HUES64 (cell line): Measurements from ENCODE around the gene ALOXE3.
"Not testable (repeated sequence)": the region's sequence is repeated elsewhere in the genome, so short reads cannot be mapped to it uniquely, and the experiment has no call there.

Source experiments
- H3K27ac ChIP-seq: 2 replicates; pipeline ENCODE4 v1.7.0; 2013; ENCODE audit warnings: low read depth, low read length, inconsistent platforms
- H3K27me3 ChIP-seq: 2 replicates; pipeline ENCODE4 v1.6.1; 2013; ENCODE audit warnings: mild to moderate bottlenecking, low read length; ENCODE audit not compliant: insufficient read depth
- H3K36me3 ChIP-seq: 2 replicates; pipeline ENCODE4 v1.6.1; 2013; ENCODE audit warnings: mild to moderate bottlenecking, low read length; ENCODE audit not compliant: insufficient read depth
- H3K4me1 ChIP-seq: 2 replicates; pipeline ENCODE4 v1.6.1; 2013; ENCODE audit warnings: mild to moderate bottlenecking, low read length, moderate library complexity; ENCODE audit not compliant: insufficient read depth
- H3K4me3 ChIP-seq: 2 replicates; pipeline ENCODE4 v1.5.1; 2013; ENCODE audit warnings: mild to moderate bottlenecking, low read length, moderate library complexity
- H3K9ac ChIP-seq: 2 replicates; pipeline ENCODE4 v1.6.1; 2013; ENCODE audit warnings: mild to moderate bottlenecking, low read depth, low read length
- H3K9me3 ChIP-seq: 2 replicates; pipeline ENCODE4 v1.6.1; 2013; ENCODE audit warnings: low read depth, low read length; ENCODE audit not compliant: insufficient read depth
- WGBS: fragments of 150-250, 120-280 bp; methylation state at CpG from one replicate; pipeline ENCODE4 v1.1.7; 2013; ENCODE audit warnings: missing lambda C conversion rate; 5-methylcytosine and 5-hydroxymethylcytosine counted together

Gene ALOXE3

GRCh38 chr17:8062435-8062806 is 55.9 kb downstream of the ALOXE3 start:
- no peaks in the 10 kb centered on the region for H3K9me3 ChIP-seq
- H3K4me3 ChIP-seq: peak overlapping the region; percentile 58
- no peak overlapping the region for H3K9ac ChIP-seq
- H3K4me1 ChIP-seq: peaks cover 35% of the 10 kb centered on the region
- 10% methylated on average over 8 of the region's 8 CpGs for WGBS
- peaks cover 77% of the 10 kb centered on the region for H3K27me3 ChIP-seq
- H3K27ac ChIP-seq: no peak overlapping the region
- no peaks in the 10 kb centered on the region for H3K36me3 ChIP-seq

- not testable (repeated sequence) for H3K9ac ChIP-seq, H3K9me3 ChIP-seq, H3K36me3 ChIP-seq, H3K27ac ChIP-seq
- 8% methylated on average over 8 of the region's 8 CpGs for WGBS
- Histone ChIP-seq H3K4me1 (peaks cover 35% of the 10 kb centered on the region), H3K4me3 (peak overlapping the region; percentile 58; the same call in 1 of the 2 replicates), H3K27me3 (peaks cover 80% of the 10 kb centered on the region)
Measured at GRCh38 chr17:8061851-8062250, 56.5 kb downstream of the ALOXE3 start.

DNA sequence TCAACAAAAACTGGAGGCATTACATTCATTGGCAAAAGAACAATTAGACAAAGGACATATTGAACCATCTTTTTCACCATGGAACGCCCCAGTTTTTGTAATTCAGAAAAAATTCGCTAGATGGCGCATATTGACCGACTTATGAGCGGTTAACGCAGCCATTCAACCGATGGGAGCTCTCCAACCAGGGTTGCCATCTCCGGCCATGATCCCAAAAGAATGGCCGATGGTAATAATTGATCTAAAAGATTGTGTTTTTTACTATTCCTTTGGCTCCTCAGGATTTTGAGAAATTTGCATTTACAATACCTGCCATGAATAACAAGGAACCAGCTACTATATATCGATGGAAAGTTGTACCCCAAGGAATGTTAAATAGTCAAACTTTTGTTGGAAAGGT is 58.0 kb downstream of the ALOXE3 start:
- no peak overlapping the region for H3K9ac ChIP-seq
- peaks cover 72% of the 10 kb centered on the region for H3K27me3 ChIP-seq
- H3K27ac ChIP-seq: no peak overlapping the region
- no peaks in the 10 kb centered on the region for H3K9me3 ChIP-seq
- WGBS: 16% methylated on average over 10 of the region's 10 CpGs
- no peak overlapping the region for H3K4me3 ChIP-seq
- peaks cover 35% of the 10 kb centered on the region for H3K4me1 ChIP-seq
- no peaks in the 10 kb centered on the region for H3K36me3 ChIP-seq

- H3K4me1 ChIP-seq: peaks cover 31% of the 10 kb centered on the region
- peaks cover 62% of the 10 kb centered on the region for H3K27me3 ChIP-seq
- WGBS: 75% methylated on average over 7 of the region's 7 CpGs
- no peak overlapping the region for H3K9ac ChIP-seq
- no peaks in the 10 kb centered on the region for H3K36me3 ChIP-seq
- H3K27ac ChIP-seq: no peak overlapping the region
- no peaks in the 10 kb centered on the region for H3K9me3 ChIP-seq
- no peak overlapping the region for H3K4me3 ChIP-seq
Measured at GRCh38 chr17:8059131-8059530, 59.2 kb downstream of the ALOXE3 start.

- peaks cover 54% of the 10 kb centered on the region for H3K27me3 ChIP-seq
- H3K4me1 ChIP-seq: peaks cover 21% of the 10 kb centered on the region
- H3K27ac ChIP-seq: no peak overlapping the region
- no peaks in the 10 kb centered on the region for H3K36me3 ChIP-seq
- H3K9ac ChIP-seq: no peak overlapping the region
- peak overlapping the region; percentile 6; the same call in 1 of the 2 replicates for H3K4me3 ChIP-seq
- H3K9me3 ChIP-seq: no peaks in the 10 kb centered on the region
- WGBS: 19% methylated on average over 14 of the region's 14 CpGs
Measured at GRCh38 chr17:8057691-8058114, 60.6 kb downstream of the ALOXE3 start.

DNA sequence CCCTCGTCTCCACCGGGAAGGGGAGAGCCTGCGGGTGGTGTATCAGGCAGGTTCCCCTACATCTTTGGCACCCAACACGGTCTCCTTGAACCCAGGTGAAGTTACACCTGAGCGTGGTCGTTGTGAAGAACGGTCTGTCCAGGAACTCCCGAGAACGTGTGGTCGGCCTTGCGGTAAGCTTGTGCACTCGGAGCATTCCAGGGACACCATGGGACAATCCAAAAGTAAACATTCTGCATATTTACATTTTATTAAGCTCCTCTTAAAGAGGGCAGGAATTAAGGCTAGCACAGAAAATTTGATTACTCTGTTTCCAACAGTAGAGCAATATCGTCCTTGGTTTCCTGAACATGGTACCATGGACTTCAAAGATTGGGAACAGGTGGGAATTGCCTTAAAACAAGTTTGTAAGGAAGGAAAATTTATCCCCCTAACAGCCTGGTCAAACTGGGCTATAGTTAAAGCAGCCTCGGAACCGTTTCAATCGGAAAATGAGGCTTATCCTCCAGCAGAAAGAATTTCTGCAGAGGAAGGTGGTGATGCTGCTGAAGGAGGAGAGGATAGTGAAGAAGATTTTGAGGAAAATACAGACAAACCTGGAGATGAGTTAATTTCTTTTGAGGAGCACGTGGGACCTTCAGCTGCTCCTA is 61.2 kb downstream of the ALOXE3 start:
- Histone ChIP-seq H3K27ac (no peak overlapping the region), H3K9me3 (no peaks in the 10 kb centered on the region), H3K4me1 (peaks cover 15% of the 10 kb centered on the region), H3K4me3 (no peak overlapping the region), H3K36me3 (no peaks in the 10 kb centered on the region), H3K9ac (no peak overlapping the region), H3K27me3 (peaks cover 53% of the 10 kb centered on the region)
- 86% methylated on average over 17 of the region's 17 CpGs for WGBS

DNA sequence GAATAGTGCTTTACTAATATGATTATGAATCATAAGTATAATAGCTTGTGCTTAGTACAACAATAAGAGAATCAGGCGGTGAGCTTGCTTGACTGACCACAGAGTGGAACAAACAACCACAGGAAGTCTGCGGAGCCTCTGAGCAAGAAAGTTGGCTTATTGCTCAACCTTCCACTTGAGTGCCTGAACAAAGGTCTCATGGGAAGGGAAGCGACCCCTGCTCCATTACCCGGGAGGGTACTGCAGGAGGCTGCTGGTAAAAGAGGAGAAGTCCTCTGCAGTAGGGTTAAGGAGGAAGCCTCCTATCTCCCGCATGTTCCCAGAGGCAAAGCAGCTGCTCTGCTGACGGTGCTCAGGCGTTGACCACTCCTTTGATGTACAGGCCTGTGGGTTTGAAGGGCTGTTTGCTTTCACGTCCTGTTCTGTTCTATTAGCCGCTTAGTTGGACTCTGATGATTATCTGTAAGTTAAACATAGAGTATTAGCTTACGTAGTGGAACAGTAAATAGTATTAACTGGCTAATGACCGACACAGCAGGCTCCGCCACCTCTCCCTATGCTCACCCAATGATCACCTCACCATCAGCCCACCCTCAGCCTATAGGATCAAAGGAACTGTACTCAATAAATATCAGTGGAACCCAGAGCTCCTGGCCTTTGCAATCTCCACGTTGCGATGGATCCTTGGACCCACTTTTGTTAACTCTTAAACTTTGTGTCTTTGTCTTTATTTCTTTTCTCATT is 61.9 kb downstream of the ALOXE3 start:
- H3K9ac ChIP-seq: no peak overlapping the region
- peaks cover 49% of the 10 kb centered on the region for H3K27me3 ChIP-seq
- H3K36me3 ChIP-seq: no peaks in the 10 kb centered on the region
- no peak overlapping the region for H3K27ac ChIP-seq
- 83% methylated on average over 14 of the region's 14 CpGs for WGBS
- H3K4me1 ChIP-seq: peaks cover 11% of the 10 kb centered on the region
- H3K4me3 ChIP-seq: no peak overlapping the region
- H3K9me3 ChIP-seq: no peaks in the 10 kb centered on the region

GRCh38 chr17:8055851-8056231 is 62.5 kb downstream of the ALOXE3 start:
- no peak overlapping the region for H3K27ac ChIP-seq
- H3K27me3 ChIP-seq: peaks cover 43% of the 10 kb centered on the region
- no peak overlapping the region for H3K4me3 ChIP-seq
- no peak overlapping the region for H3K9ac ChIP-seq
- no peaks in the 10 kb centered on the region for H3K36me3 ChIP-seq
- WGBS: 98% methylated on average over 3 of the region's 3 CpGs
- H3K9me3 ChIP-seq: no peaks in the 10 kb centered on the region
- H3K4me1 ChIP-seq: peaks cover 5% of the 10 kb centered on the region; the same call in 1 of the 2 replicates

- H3K27me3 ChIP-seq: peaks cover 22% of the 10 kb centered on the region
- no peaks in the 10 kb centered on the region for H3K9me3 ChIP-seq
- 93% methylated on average over 7 of the region's 7 CpGs for WGBS
- no peaks in the 10 kb centered on the region for H3K36me3 ChIP-seq
- H3K4me1 ChIP-seq: no peaks in the 10 kb centered on the region; the same call in 1 of the 2 replicates
- H3K4me3 ChIP-seq: no peak overlapping the region
- no peak overlapping the region for H3K27ac ChIP-seq
- no peak overlapping the region for H3K9ac ChIP-seq
Measured at GRCh38 chr17:8053600-8053999, 64.7 kb downstream of the ALOXE3 start.

DNA sequence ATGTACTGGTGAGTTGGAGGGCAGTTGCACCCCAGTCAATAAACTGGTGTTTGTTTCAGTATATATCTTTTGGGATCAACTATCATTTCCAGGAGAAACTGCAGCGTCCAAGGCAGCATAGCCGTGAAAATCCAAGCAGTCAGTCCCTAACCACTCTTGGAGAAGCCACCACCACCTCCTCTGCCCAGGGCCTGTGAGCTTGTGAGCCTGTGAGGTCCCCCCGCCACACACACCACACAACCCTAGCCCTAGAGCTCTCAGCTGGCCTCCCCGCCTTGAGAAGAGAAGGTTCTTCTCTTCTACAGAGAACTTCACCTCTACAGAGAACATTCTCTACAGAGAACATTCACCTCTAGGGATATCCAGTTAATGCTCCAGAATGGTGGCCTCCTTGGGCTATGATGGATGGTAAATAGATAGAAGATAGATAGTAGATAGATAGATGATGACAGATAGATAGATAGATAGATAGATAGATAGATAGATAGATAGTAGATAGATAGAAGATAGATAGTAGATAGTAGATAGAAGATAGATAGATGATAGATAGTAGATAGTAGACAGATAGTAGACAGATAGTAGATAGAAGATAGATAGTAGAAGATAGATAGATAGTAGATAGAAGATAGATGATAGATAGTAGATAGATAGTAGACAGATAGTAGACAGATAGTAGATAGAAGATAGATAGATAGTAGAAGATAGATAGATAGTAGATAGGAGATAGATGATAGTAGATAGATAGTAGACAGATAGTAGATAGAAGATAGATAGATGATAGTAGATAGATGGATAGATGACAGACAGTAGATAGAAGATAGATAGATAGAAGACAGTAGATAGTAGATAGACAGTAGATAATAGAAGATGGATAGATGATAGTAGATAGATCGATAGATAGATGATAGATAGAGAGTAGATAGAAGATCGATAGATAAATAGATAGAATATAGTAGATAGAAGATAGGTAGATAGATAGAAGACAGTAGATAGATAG is 65.8 kb downstream of the ALOXE3 start:
- WGBS: 86% methylated on average over 6 of the region's 6 CpGs

GRCh38 chr17:8051831-8052230 is 66.5 kb downstream of the ALOXE3 start:
- no peaks in the 10 kb centered on the region for H3K4me1 ChIP-seq
- WGBS: 92% methylated on average over 7 of the region's 7 CpGs
- no peak overlapping the region for H3K4me3 ChIP-seq
- H3K9ac ChIP-seq: no peak overlapping the region
- H3K9me3 ChIP-seq: no peaks in the 10 kb centered on the region
- no peaks in the 10 kb centered on the region for H3K36me3 ChIP-seq
- peaks cover 10% of the 10 kb centered on the region; the same call in 1 of the 2 replicates for H3K27me3 ChIP-seq
- H3K27ac ChIP-seq: no peak overlapping the region

More for the DNA sequence above, 65.8 kb downstream of the ALOXE3 start:
- no peaks in the 10 kb centered on the region for H3K9me3 ChIP-seq
- H3K4me3 ChIP-seq: no peak overlapping the region
- no peak overlapping the region for H3K9ac ChIP-seq
- no peaks in the 10 kb centered on the region for H3K36me3 ChIP-seq
- H3K4me1 ChIP-seq: no peaks in the 10 kb centered on the region
- H3K27ac ChIP-seq: no peak overlapping the region
- H3K27me3 ChIP-seq: peaks cover 17% of the 10 kb centered on the region
